NCI-H2171 treated with DMSO at 0.1 percent for 48 hours (cell line): ENCODE results near the gene WDR82.

Experiments used
- DNase-seq: peaks from one replicate; lab custom pipeline; 2025; lab: John Stamatoyannopoulos, UW

The WDR82 gene

GRCh38 chr3:52222319-52223221, 55.9 kb downstream of the WDR82 start:
- DNase-seq: no peak

- DNase-seq: no peak
Measured at GRCh38 chr3:52221563-52222318, 56.7 kb downstream of the WDR82 start.

DNA sequence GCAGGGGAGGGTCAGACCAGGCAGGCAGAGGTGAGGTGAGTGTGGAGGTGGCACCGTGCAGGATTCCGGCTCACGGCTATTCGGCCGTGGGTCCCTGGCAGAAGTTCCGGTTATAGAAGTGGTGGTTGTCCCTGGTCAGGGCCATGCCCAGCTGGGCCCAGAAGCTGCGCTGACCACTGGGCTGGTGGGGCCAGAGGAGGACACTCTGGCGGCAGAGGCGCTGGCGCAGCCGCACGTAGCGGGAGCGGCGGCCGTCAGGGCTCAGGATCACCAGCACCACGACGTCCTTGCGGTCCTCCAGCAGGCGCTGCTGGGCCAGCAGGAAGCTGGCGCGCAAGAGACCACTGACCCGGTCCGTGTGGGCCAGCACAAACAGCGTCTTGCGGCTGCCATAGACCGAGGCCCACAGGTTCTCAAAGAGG, 57.3 kb downstream of the WDR82 start:
- no peak for DNase-seq

GRCh38 chr3:52220380-52221026, 57.9 kb downstream of the WDR82 start:
- DNase-seq: peak; percentile 54

DNA sequence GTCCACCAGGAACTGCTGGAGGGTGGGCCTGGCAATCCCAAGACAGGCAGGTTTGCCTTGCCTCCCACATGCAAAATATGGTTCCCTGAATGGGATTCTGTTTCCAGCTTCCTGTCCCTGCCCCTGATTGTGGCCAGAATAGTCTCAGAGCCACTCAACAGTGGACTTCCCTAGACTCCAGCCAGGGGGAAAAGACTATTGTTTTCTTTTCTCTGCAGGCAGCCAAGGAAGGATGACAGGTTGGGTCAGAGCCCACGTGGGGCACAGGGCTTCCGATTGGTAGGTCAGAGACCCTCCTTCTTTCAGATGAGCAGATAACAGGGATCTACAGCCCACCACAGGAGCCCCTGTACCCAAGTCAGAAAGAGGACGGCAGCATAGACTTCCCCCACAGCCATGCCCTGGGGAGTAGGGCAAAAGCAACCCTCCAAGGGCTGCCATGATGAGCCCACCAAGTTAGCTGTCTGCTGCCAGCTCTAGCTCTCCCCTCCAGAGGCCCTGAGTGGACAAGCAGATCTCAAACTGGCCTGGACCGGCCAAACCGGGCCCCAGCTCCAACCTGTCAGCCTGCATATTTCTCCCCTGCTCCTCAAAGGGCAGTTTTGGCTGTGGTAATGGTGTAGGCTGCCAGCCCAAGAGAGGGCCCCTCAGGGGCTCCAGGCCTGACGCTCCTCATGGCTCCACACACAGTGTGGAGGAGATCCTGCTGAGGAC, 59.4 kb downstream of the WDR82 start:
- DNase-seq: no peak

DNA sequence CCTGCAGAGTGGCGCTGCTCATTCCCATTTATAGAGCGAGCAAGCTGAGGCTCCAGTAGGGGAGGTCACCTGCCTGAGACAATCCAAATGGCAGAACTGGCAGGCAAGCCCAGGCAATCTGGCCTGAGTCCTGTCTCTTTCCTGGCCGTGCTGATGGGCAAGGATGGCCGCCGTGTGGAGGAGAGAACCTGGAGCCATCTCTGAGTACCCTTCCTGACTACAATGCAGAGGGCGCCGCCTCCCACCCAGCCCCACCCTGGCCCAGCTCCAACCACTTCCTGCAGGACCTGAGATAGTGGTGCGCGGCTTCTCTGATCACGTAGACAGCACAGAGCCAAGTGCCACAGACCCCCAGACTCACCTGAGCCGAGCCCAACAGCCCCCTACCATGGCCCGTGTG, 60.0 kb downstream of the WDR82 start:
- no peak for DNase-seq

DNA sequence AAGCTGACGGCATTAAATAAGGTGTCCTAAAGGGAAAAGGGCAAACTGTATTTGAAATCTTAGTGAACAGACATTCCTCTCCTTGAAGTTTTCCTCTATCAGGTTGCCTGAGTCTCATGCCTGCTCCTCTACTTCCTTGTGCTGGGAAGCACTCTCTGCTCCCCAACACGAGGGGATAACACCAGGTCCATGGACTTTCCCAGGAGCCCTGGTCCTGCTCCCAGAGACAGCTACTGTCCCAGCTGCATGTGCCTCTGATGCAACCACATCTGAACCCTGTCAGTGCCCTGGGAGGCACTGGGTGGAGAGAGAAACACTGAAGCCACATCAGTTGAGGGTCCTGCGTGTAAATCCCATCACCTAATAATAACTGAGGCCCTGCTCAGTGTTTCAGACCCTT, 60.4 kb downstream of the WDR82 start:
- DNase-seq: no peak

DNA sequence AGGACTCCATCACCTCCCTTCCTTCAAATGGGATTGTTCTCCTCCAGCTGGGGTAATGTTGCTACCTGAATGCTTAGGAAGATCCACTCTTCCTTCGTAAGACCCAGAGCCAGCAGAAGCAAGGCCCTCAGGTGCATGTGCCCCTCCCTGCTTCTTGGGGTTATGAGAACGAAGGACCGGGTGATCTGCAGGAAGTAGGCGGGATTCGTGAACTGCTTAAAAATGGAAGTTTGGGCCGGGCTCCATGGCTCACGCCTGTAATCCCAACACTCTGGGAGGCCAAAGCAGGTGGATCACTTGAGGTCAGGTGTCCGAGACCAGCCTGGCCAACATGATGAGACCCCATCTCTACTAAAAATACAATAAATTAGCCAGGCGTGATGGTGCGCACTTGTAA, 61.0 kb downstream of the WDR82 start:
- DNase-seq: no peak

GRCh38 chr3:52216585-52217408, 61.7 kb downstream of the WDR82 start:
- DNase-seq: no peak

DNA sequence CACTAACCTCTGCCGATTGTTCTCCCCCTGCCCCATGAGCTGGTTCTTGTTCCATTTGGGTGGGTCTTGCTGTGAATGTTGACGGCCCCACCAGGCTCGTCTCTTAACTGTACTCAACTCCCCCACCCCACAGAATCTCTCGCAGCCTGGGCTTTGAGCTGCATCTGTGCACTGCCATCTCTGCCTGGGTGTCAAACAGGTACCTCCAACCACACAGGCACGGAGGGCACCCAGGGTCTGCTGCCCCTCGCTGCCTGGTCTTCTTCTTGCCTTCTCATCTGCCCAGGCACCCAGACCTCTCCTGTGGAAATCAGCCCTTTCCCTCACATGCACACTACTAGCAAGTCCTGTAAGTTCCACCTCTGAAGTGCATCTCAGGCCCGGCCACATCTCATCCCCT, 63.1 kb downstream of the WDR82 start:
- no peak for DNase-seq

DNA sequence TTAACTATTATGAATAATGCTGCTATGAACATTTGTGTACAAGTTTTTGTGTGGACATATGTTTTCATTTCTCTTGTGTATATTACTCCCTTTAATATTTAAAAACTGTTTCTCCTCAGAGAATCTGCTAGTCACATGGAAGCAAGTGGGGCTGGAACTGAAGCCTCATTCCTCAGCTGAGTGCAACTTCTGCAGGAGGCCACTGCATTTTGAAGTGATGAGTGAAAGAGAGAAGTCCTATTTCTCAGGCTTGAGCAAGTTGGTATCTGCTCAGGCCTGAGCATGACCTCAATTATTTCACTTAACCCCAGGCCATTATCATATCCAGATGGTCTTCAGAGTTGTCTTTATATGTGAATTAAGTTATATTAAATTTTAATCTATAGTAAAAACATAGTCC, 64.5 kb downstream of the WDR82 start:
- DNase-seq: no peak

GRCh38 chr3:52213005-52213404, 65.4 kb downstream of the WDR82 start:
- no peak for DNase-seq

GRCh38 chr3:52211268-52211891, 67.1 kb downstream of the WDR82 start:
- no peak for DNase-seq

DNA sequence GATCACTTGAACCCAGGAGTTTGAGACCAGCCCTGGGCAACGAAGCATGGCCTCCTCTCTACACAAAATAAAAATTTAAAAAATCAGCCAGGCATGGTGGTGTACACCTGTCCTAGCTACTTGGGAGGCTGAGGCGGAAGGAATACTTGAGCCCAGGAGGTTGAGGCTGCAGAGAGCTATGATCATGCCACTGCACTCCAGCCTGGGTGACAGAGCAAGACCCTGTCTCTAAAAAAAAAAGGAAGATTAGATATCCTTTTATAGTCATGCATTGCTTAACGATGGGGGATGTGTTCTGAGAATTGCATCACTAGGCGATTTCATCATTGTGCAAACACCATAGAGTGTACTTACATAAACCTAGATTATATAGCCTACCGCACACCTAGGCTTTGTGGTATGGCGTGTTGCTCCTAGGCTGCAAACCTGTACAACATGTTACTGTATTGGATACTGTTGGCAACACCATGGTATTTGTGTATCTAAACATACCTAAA, 67.9 kb downstream of the WDR82 start:
- no peak for DNase-seq

DNA sequence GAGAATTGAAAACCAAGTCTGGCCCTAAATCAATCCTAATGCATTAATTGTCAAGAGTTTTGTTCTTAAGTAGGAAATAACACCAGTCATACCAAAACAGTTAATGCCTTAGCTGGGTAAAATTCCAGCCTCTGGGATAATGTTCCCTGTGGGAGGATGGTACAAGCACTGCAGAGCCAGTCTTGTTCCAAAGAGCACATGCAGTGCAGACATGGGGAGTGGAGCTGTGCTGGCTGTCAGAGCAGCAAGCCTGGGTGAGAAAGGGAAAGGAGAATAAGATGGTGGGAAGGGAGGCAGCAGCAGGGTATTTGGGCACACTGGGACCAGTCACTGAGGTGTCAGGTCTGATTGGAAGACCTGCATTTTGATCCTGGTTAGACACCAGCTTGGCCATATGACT, 68.4 kb downstream of the WDR82 start:
- DNase-seq: no peak

- no peak for DNase-seq
Measured at GRCh38 chr3:52208556-52208955, 69.9 kb downstream of the WDR82 start.

- no peak for DNase-seq
Measured at GRCh38 chr3:52205727-52206372, 72.6 kb downstream of the WDR82 start.
